NCI-H345 (cell line): Measurements from ENCODE around the gene HOXC6.
"Not testable (repeated sequence)": the region's sequence is repeated elsewhere in the genome, so short reads cannot be mapped to it uniquely, and the experiment has no call there.

Source experiments
- DNase-seq: peaks from one replicate; lab custom pipeline; 2025; lab: John Stamatoyannopoulos, UW

Gene HOXC6

GRCh38 chr12:54058128-54058768 is 30.0 kb downstream of the HOXC6 start:
- no peak for DNase-seq

- no peak for DNase-seq
These were observed 31.4 kb downstream of the HOXC6 start for GRCh38 chr12:54059668-54060067.

GRCh38 chr12:54060174-54060974 is 32.1 kb downstream of the HOXC6 start:
- no peak for DNase-seq

GRCh38 chr12:54060975-54061778 is 32.9 kb downstream of the HOXC6 start:
- DNase-seq, result no peak

GRCh38 chr12:54065677-54066076 is 37.4 kb downstream of the HOXC6 start:
- DNase-seq, result no peak

GRCh38 chr12:54066408-54066807 is 38.2 kb downstream of the HOXC6 start:
- no peak for DNase-seq

GRCh38 chr12:54068418-54069070 is 40.3 kb downstream of the HOXC6 start:
- DNase-seq, result no peak

- no peak for DNase-seq
These were observed 43.7 kb downstream of the HOXC6 start for GRCh38 chr12:54071942-54072341.

GRCh38 chr12:54074308-54074707 is 46.1 kb downstream of the HOXC6 start:
- DNase-seq, result no peak

- no peak for DNase-seq
These were observed 47.2 kb downstream of the HOXC6 start for GRCh38 chr12:54075409-54075808.

- no peak for DNase-seq
These were observed 47.7 kb downstream of the HOXC6 start for GRCh38 chr12:54075974-54076373.

- not testable (repeated sequence) for DNase-seq
These were observed 49.6 kb downstream of the HOXC6 start for GRCh38 chr12:54077843-54078242.

- not testable (repeated sequence) for DNase-seq
These were observed 50.9 kb downstream of the HOXC6 start for GRCh38 chr12:54079115-54079514.
